ENCODE measurements around the gene GUK1. TPM values are rescaled to one million over a fixed set of nuclear protein-coding genes. Genes with fewer than 3 reads are reported as not detected.

The GUK1 gene
- total RNA-seq, 3 donors from 2014 or later (not counting 1 experiment from before 2014, with no cell fraction given): 292 to 313 (median 308) TPM

DNA sequence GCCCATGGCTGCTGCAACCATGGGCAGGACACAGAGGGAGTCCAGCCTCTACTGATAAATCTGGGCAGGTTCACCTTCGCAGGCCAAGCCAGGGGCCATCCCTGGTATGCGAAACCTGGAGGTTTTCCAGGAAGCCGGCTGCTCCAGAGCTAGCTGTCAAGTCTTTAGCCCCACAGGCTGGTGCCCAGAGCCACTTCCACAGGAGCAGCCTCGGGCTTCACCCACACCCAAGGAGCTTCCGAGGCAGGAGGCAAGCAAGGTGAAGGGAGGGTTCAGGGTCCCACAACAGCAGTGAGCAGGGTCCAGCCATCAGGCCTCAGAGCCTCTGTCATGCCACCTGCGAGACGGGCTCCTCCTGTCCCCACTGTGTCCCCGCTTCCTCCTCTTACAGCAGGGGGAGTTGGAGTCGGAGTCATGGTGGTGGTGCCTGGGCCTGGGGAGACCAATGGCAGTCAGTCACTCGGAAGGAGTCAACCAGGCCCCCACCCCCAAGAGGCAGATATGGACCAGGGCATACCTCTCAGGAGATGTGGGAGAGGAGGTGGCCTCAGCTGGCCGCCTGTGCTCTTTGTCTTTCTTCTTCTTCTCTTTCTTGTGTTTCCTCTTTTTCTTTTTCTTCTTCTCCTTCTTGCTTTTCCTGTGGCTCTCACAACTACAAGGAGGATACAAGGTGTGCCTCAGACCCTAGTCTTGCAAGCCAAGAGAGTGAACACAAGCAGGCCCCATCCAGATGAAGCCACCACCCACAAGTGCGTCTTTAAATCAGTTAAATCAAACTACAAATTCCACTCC is 39.1 kb upstream of the GUK1 start:
- WGBS (ENCODE audit: insufficient coverage): 90% methylated on average over 11 of the region's 12 CpGs
- H3K9me3 ChIP-seq (ENCODE audit: control insufficient read depth, insufficient read depth, low read length): no peaks in the 10 kb centered on the region
- peak in 1 of 2 donors; percentile 15 for DNase-seq
- H3K27ac ChIP-seq (ENCODE audit: low read length): peak overlapping the region; percentile 78
- peaks cover 38% of the 10 kb centered on the region for H3K36me3 ChIP-seq (ENCODE audit: control insufficient read depth, insufficient read depth, low read length)
- Mint-ChIP-seq H3K4me1 (peaks cover 39 to 42% of the 10 kb centered on the region in 2 donors), H3K4me3 (peak overlapping the region; percentile 59), H3K27me3 (ENCODE audit: low read depth in 2 of 2) (no peaks in the 10 kb centered on the region), H3K9me3 (no peaks in the 10 kb centered on the region), H3K36me3 (no peaks in the 10 kb centered on the region), H3K27ac (peak overlapping the region; percentile 68 to 96)
- TF ChIP-seq, protein P1, sequence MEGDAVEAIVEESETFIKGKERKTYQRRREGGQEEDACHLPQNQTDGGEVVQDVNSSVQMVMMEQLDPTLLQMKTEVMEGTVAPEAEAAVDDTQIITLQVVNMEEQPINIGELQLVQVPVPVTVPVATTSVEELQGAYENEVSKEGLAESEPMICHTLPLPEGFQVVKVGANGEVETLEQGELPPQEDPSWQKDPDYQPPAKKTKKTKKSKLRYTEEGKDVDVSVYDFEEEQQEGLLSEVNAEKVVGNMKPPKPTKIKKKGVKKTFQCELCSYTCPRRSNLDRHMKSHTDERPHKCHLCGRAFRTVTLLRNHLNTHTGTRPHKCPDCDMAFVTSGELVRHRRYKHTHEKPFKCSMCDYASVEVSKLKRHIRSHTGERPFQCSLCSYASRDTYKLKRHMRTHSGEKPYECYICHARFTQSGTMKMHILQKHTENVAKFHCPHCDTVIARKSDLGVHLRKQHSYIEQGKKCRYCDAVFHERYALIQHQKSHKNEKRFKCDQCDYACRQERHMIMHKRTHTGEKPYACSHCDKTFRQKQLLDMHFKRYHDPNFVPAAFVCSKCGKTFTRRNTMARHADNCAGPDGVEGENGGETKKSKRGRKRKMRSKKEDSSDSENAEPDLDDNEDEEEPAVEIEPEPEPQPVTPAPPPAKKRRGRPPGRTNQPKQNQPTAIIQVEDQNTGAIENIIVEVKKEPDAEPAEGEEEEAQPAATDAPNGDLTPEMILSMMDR (IDR thresholded peaks at IDR 0.05): no peak
- H3K4me3 ChIP-seq (ENCODE audit: low read length): no peak overlapping the region
- H3K27me3 ChIP-seq (ENCODE audit: control insufficient read depth, insufficient read depth, low read length): no peaks in the 10 kb centered on the region
- ATAC-seq: no peak
- H3K4me1 ChIP-seq (ENCODE audit: control insufficient read depth, insufficient read depth, low read length): peaks cover 49% of the 10 kb centered on the region
- intact Hi-C loops (cut with micrococcal nuclease): no loop called here

DNA sequence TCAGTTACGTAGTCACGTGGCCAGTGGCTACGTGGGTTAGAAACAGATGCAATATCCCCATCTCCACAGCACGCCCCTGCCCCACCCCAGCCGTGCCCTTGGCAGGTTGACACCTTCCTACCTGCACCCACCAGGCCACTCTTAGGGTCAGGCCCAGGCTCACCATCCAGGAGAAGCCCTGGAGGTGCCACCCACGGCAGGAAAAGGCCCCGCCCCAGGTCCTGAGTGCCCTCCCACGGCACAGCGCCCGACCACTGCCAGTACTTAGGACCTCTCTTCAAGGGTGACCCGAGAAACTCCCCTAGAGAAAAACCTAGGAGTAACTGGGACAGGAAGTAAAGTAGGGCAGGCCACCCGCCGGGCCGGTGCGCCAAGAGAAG is 38.5 kb upstream of the GUK1 start:
- H3K27ac ChIP-seq (ENCODE audit: low read length): peak overlapping the region; percentile 78
- Mint-ChIP-seq H3K4me1 (peaks cover 38 to 42% of the 10 kb centered on the region in 2 donors), H3K4me3 (peak overlapping the region; percentile 59), H3K36me3 (no peaks in the 10 kb centered on the region), H3K27me3 (ENCODE audit: low read depth in 2 of 2) (no peaks in the 10 kb centered on the region), H3K9me3 (no peaks in the 10 kb centered on the region), H3K27ac (peak overlapping the region; percentile 68 to 96)
- TF ChIP-seq, protein P1 (IDR thresholded peaks at IDR 0.05): no peak
- 42% methylated on average over 15 of the region's 15 CpGs for WGBS (ENCODE audit: insufficient coverage)
- H3K9me3 ChIP-seq (ENCODE audit: control insufficient read depth, insufficient read depth, low read length): no peaks in the 10 kb centered on the region
- peaks cover 43% of the 10 kb centered on the region for H3K4me1 ChIP-seq (ENCODE audit: control insufficient read depth, insufficient read depth, low read length)
- peak overlapping the region; percentile 96 for H3K4me3 ChIP-seq (ENCODE audit: low read length)
- H3K27me3 ChIP-seq (ENCODE audit: control insufficient read depth, insufficient read depth, low read length): no peaks in the 10 kb centered on the region
- intact Hi-C loops (cut with micrococcal nuclease): no loop called here
- ATAC-seq (no peak), DNase-seq (no peak)
- peaks cover 44% of the 10 kb centered on the region for H3K36me3 ChIP-seq (ENCODE audit: control insufficient read depth, insufficient read depth, low read length)

DNA sequence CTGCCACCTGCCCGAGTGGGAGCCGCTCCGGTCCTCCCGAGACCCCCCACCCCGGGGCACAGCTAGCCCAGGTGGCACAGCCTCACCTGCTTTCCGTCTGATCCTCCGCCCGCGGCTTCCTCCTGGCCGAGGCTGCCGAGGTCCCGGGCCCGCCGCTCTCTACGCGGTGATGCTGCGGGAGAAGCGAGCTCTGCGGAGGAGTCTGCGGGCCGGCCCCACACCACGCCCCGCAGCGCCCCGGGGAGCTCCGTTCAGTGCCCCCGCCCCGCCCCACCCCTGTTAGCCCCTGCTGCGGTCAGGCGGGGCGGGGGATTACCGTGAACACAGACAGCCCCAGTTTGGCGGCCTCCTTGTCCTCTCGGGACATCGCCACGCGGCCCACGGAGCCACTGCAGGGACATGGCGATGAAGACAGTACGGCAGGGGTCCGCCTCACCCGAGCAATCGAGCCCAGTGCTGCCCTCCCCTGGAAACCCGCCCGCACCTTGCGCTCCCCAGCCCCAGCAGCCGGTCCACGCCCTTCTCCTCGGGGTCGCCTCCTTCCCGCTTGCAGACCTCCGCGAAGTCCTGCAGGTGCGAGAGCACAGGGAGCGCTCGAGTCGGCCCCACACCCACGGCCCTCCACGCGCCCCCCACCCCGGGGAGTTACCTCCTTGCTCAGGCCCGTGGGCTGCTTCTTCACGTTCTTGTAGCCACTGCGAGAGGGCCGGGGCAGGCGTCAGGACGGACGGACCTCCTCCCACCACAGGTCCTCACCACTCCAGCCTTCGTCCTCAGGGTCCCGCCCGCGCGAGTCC is 37.9 kb upstream of the GUK1 start:
- Mint-ChIP-seq H3K9me3 (no peaks in the 10 kb centered on the region), H3K4me1 (peaks cover 38 to 41% of the 10 kb centered on the region in 2 donors), H3K27ac (peak overlapping the region; percentile 68 to 96), H3K27me3 (ENCODE audit: low read depth in 2 of 2) (no peaks in the 10 kb centered on the region), H3K36me3 (no peaks in the 10 kb centered on the region), H3K4me3 (peak overlapping the region; percentile 94)
- Histone ChIP-seq H3K27ac (ENCODE audit: low read length) (peak overlapping the region; percentile 78), H3K4me3 (ENCODE audit: low read length) (peak overlapping the region; percentile 96), H3K36me3 (ENCODE audit: control insufficient read depth, insufficient read depth, low read length) (peaks cover 41% of the 10 kb centered on the region), H3K27me3 (ENCODE audit: control insufficient read depth, insufficient read depth, low read length) (no peaks in the 10 kb centered on the region), H3K4me1 (ENCODE audit: control insufficient read depth, insufficient read depth, low read length) (peaks cover 37% of the 10 kb centered on the region), H3K9me3 (ENCODE audit: control insufficient read depth, insufficient read depth, low read length) (no peaks in the 10 kb centered on the region)
- peak in 1 of 2 donors; percentile 81 for DNase-seq
- 5% methylated on average over 73 of the region's 73 CpGs for WGBS (ENCODE audit: insufficient coverage)
- TF ChIP-seq, protein P1 (IDR thresholded peaks at IDR 0.05): peak; percentile 13
- intact Hi-C loops (cut with micrococcal nuclease): loop anchor here (2.0 kb wide), 2 partner anchors 19 to 65 kb away; partner anchors contain the start of gene ARF1
- peak; percentile 42 to 56 (median 43) for ATAC-seq

All from natural killer cell (primary cell).